ENCODE data around the gene PPP2R2C. TPM values are rescaled to one million over a fixed set of nuclear protein-coding genes. Genes with fewer than 3 reads are reported as not detected.
A peak's percentile ranks its signal among the peaks of the same experiment; 100 is the strongest.

PPP2R2C gene
- total RNA-seq, 2 donors from 2014 or later: not detected

DNA sequence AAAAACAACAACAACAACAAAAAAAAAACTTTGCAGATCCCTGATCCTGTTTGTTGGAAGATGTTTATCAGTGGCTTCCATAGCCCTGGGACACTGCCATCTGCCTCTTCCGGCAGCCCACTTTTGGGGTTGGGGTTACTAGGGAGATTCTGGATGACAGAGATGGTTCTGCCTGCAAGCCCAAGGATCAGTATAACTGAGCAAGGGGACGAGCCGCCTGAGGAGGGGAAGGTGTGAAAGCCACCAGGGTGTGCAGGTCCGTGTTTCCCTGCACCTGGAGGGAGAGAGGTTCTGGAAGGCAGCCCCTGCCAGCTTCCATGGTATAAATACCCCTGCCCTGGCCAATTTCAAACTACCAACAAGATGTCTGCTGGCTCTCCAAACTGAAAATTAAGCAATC lies 41.5 kb downstream of the PPP2R2C start:
- DNase-seq (no peak), ATAC-seq (replicated peaks in 1 of 2) (no peak)
- H3K27ac Mint-ChIP-seq: no peak overlapping the region
- peaks cover 4 to 5% of the 10 kb centered on the region in 2 donors for H3K36me3 Mint-ChIP-seq (ENCODE audit: insufficient read depth in 2 of 2)
- H3K9me3 Mint-ChIP-seq: peaks cover 2 to 4% of the 10 kb centered on the region in 2 donors
- H3K27me3 Mint-ChIP-seq (ENCODE audit: low read depth): no peaks in the 10 kb centered on the region
- H3K4me1 Mint-ChIP-seq (ENCODE audit: low read depth): no peaks in the 10 kb centered on the region
- H3K4me3 Mint-ChIP-seq: no peak overlapping the region

DNA sequence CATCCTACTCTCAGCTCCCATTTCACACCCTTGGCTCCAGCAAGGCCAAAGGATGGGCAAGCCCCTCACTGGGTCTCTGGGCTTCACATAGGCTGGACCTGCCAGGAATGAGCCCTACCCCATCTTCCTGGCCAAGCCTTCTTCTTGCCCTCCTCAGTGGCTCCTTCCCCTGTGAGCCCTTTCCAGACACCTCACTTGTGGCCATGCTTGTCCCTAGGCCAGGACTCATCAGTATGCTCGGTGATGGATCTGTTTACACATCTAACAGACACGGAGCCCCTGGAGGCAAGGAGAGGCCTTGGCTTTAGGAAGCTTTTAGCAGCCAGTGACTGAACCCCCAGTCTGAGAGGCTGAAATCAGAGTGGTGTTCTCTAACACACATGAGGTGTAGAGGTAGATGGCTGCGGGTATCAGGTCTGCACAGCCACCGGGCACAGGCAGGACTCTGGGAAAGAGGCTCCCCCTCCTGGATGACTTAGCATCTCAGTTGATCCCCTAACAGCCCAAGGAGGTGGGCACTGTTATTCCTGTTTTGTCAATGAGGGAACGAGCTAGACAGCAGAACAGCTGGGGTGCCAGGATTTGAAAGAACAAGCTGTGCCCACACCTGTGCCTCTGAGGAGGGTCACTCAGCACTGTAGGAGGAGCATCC lies 44.8 kb downstream of the PPP2R2C start:
- Mint-ChIP-seq H3K36me3 (ENCODE audit: insufficient read depth in 2 of 2) (no peaks in the 10 kb centered on the region), H3K9me3 (no peaks in the 10 kb centered on the region), H3K4me3 (no peak overlapping the region), H3K27ac (no peak overlapping the region), H3K4me1 (ENCODE audit: low read depth) (no peaks in the 10 kb centered on the region), H3K27me3 (ENCODE audit: low read depth) (no peaks in the 10 kb centered on the region)
- ATAC-seq (replicated peaks in 1 of 2) (no peak), DNase-seq (no peak)

DNA sequence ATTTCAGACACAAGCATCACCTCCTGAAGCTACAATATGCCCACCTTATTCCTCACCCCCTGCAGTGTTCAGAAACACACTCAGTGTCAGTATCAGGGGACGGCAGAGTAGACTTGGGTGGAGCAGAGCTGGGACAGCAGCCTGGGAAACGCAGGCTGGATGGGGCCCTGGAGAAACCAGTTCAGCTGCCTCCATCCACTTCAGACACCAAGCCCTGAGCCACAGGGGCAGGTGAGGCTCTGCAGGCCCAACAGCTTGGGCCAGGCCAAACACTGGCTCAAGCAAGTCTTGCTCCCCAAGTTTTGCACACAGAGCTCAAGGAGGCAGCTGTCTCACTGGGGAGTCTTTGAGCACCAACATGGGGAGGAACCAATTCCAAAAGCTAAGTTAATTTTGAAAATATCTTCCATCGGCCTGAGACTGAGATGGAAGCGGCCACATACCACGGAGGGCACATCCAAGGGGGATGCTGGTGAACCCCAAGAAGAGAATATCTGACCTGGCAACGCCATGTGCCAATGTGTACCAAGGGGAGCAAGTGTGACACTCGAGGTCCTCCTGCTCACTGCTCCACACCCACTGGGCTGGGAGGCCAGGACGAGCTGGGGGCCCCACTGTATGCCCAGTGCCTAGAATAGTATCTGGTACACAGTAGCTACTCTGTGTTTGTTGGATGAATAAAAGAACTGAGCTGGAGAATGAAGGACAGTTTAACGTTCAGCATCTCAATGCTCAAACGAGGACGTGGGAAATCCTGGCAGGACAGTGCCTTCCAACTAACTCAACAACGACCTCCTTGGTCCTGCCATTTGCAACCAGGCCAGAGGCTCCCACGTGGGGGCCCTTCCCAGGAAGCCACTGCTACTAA lies 45.6 kb downstream of the PPP2R2C start:
- DNase-seq (no peak), ATAC-seq (replicated peaks in 1 of 2) (no peak)
- Mint-ChIP-seq H3K4me3 (no peak overlapping the region), H3K36me3 (ENCODE audit: insufficient read depth in 2 of 2) (no peaks in the 10 kb centered on the region), H3K27ac (no peak overlapping the region), H3K9me3 (no peaks in the 10 kb centered on the region), H3K27me3 (ENCODE audit: low read depth) (no peaks in the 10 kb centered on the region), H3K4me1 (ENCODE audit: low read depth) (no peaks in the 10 kb centered on the region)

DNA sequence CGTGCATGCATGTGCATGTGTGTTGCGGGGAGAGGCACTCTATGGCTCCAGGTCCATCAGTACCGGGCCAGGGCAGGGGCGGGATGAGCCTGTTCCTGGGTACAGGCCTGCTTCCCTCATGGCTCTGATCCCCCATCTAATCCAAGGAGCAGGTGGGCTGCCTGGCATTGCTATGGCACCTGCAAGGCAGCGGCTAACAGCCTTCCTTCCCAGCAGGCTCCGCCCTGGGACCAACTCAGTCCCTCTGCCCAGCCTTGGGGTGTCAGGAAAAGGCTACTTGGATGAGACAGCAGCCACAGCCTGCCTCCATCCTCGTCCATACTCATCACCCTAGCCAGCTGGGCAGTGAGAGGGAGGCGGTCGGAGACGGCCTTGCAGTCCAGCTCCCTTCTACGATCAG lies 46.5 kb downstream of the PPP2R2C start:
- no peaks in the 10 kb centered on the region for H3K36me3 Mint-ChIP-seq (ENCODE audit: insufficient read depth in 2 of 2)
- H3K4me1 Mint-ChIP-seq (ENCODE audit: low read depth): no peaks in the 10 kb centered on the region
- ATAC-seq (replicated peaks in 1 of 2) (no peak), DNase-seq (no peak)
- no peak overlapping the region for H3K27ac Mint-ChIP-seq
- H3K27me3 Mint-ChIP-seq (ENCODE audit: low read depth): no peaks in the 10 kb centered on the region
- peaks cover 0 to 2% of the 10 kb centered on the region in 2 donors for H3K9me3 Mint-ChIP-seq
- H3K4me3 Mint-ChIP-seq: no peak overlapping the region

DNA sequence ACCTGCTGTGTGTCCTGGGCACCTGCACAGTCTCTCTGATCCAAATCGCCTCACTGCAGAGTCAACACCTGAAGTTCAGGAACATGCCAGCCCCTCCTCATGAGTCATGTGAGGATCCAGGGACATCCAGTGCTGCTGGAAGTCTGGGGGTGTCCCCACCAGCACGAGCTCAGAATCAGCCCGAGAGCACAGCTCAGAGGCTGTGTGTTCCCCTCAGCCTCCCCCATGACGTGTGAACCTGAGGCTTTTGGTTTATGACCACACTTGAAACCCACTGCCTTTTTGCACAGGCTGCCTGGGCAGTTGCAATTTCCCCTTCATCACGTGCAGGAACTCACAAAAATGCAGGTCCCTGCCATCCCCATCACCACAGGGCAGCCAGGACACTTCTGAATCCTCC lies 47.1 kb downstream of the PPP2R2C start:
- H3K36me3 Mint-ChIP-seq (ENCODE audit: insufficient read depth in 2 of 2): no peaks in the 10 kb centered on the region
- H3K27ac Mint-ChIP-seq: no peak overlapping the region
- peak in 1 of 2 donors; percentile 19 for ATAC-seq (replicated peaks in 1 of 2)
- H3K27me3 Mint-ChIP-seq (ENCODE audit: low read depth): no peaks in the 10 kb centered on the region
- peaks cover 0 to 2% of the 10 kb centered on the region in 2 donors for H3K9me3 Mint-ChIP-seq
- no peaks in the 10 kb centered on the region for H3K4me1 Mint-ChIP-seq (ENCODE audit: low read depth)
- H3K4me3 Mint-ChIP-seq: no peak overlapping the region
- DNase-seq: no peak

DNA sequence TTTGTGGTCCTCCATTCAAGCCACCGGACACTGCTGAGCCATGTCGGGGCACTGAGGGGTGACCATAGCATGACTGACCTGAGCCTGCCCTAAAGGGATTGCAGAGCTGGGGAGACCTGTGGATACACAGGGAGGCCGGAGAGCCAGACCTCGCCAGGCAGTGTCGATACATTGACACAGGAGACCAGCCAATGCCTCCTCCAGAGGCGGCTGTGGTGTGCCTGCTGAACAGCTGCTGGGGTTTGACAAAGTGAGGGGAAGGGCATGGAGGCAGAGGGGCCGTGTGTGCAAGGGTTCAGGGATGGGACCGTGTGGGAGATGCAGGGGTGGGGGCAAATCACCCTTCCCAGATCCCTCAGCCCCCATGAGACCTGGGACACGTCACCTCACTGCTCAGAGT lies 48.0 kb downstream of the PPP2R2C start:
- no peak overlapping the region for H3K4me3 Mint-ChIP-seq
- ATAC-seq (replicated peaks in 1 of 2) (no peak), DNase-seq (no peak)
- peaks cover 0 to 2% of the 10 kb centered on the region in 2 donors for H3K9me3 Mint-ChIP-seq
- H3K4me1 Mint-ChIP-seq (ENCODE audit: low read depth): no peaks in the 10 kb centered on the region
- no peaks in the 10 kb centered on the region for H3K27me3 Mint-ChIP-seq (ENCODE audit: low read depth)
- no peaks in the 10 kb centered on the region for H3K36me3 Mint-ChIP-seq (ENCODE audit: insufficient read depth in 2 of 2)
- no peak overlapping the region for H3K27ac Mint-ChIP-seq

DNA sequence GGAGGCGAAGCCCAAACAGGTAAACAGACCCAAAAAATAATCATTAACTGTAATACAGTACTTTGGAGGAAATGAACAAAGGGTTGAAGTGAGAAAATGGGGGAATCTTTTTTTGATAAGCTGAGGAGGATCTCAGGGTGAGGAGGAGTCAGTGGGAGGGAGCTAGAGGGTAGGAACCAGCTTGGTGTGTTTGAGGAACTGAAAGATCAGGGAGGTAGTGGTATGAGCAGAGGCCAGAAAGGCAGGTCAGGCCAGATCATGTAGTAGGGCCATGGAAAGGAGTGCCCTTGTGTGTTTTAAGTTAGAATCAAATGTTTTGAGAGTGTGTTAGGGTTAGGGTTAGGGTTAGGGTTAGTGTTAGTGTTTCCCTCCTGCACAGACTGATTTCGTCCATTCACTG lies 48.8 kb downstream of the PPP2R2C start:
- no peaks in the 10 kb centered on the region for H3K27me3 Mint-ChIP-seq (ENCODE audit: low read depth)
- H3K36me3 Mint-ChIP-seq (ENCODE audit: insufficient read depth in 2 of 2): no peaks in the 10 kb centered on the region
- DNase-seq (no peak), ATAC-seq (replicated peaks in 1 of 2) (no peak)
- H3K27ac Mint-ChIP-seq: no peak overlapping the region
- no peaks in the 10 kb centered on the region for H3K4me1 Mint-ChIP-seq (ENCODE audit: low read depth)
- peaks cover 0 to 2% of the 10 kb centered on the region in 2 donors for H3K9me3 Mint-ChIP-seq
- no peak overlapping the region for H3K4me3 Mint-ChIP-seq

DNA sequence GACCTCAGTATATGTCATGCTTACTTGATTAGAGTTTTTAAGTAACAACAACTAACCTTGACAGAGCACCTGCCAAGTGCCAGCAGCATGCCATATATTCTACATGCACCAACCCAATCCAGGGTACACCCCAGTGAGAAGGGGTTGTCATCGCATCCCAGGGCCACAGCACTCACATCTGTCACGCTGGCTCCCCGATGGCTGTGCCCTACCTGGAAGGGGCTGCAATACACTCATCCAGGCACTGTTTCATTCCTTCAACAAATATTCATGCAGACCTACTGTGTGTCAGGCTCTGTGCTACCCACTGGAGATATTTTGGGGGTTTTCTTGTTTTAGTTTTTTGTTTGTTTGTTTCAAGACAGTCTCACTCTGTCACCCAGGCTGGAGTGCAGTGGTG lies 49.5 kb downstream of the PPP2R2C start:
- ATAC-seq (replicated peaks in 1 of 2): no peak
- Mint-ChIP-seq H3K36me3 (ENCODE audit: insufficient read depth in 2 of 2) (no peaks in the 10 kb centered on the region), H3K27me3 (ENCODE audit: low read depth) (no peaks in the 10 kb centered on the region), H3K9me3 (peaks cover 0 to 2% of the 10 kb centered on the region in 2 donors), H3K27ac (no peak overlapping the region), H3K4me3 (no peak overlapping the region), H3K4me1 (ENCODE audit: low read depth) (no peaks in the 10 kb centered on the region)
- DNase-seq: no peak

DNA sequence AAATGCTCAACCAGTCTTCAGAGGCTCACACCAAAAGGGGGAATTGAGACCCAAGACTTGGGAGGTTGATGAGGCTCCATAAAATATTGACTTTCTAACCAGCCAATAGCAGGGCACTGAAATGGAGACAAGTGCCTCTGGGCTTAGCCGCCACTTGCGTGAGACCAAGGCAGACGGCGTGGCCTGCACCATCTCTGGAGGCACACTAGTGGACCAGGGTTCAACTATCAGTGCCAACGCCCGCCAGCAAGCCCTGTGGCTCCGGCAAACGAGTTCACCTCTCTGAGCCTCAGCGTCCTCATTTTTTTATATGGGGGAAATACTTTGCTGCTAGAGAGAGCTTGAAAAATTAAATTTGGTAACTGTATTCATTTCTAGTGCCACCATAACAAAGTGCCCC lies 50.3 kb downstream of the PPP2R2C start:
- no peak overlapping the region for H3K4me3 Mint-ChIP-seq
- no peaks in the 10 kb centered on the region for H3K36me3 Mint-ChIP-seq (ENCODE audit: insufficient read depth in 2 of 2)
- no peak for DNase-seq
- H3K27me3 Mint-ChIP-seq (ENCODE audit: low read depth): no peaks in the 10 kb centered on the region
- no peaks in the 10 kb centered on the region for H3K4me1 Mint-ChIP-seq (ENCODE audit: low read depth)
- H3K27ac Mint-ChIP-seq: no peak overlapping the region
- peaks cover 0 to 2% of the 10 kb centered on the region in 2 donors for H3K9me3 Mint-ChIP-seq
- no peak for ATAC-seq (replicated peaks in 1 of 2)

DNA sequence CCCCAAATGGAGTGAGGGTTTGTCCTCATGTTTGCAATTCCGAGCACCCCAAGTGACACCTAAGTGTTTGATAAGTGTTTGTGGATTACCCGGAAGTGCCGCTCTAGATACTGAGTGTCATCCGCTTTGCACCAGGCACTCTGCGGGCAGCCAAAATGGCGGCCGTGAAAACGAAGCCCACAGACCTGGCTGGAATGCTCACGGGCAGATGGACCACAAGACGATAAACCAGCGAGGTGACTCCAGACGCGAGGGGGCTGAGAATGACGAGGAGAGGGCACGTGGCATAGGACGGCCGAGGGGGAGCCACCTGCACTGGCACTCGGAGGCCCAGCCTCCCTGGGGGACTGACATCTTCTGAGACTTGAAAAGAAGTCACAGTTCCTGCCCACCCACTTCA lies 51.0 kb downstream of the PPP2R2C start:
- no peak overlapping the region for H3K4me3 Mint-ChIP-seq
- no peaks in the 10 kb centered on the region for H3K4me1 Mint-ChIP-seq (ENCODE audit: low read depth)
- no peaks in the 10 kb centered on the region for H3K36me3 Mint-ChIP-seq (ENCODE audit: insufficient read depth in 2 of 2)
- H3K27ac Mint-ChIP-seq: no peak overlapping the region
- H3K9me3 Mint-ChIP-seq: peaks cover 0 to 2% of the 10 kb centered on the region in 2 donors
- ATAC-seq (replicated peaks in 1 of 2) (no peak), DNase-seq (no peak)
- H3K27me3 Mint-ChIP-seq (ENCODE audit: low read depth): no peaks in the 10 kb centered on the region

DNA sequence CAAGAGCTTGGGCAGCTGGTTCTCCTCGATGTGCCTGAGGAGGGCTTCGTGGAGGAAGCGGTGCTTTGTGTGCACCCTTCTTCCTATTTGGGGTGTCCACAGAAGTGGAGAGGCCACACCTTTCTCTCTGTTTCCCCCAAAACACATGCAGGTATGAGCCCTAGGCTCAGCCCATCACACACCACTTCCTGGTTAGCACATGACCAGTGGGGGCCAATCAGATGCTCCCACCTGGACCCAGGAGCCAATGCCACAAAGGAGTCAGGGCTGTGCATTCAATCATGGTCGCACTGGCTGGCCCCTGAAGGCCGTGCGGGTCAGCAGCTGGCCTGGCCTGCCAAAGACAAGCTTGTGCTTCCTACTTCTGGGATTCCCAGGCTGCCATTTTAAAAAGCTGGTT lies 51.4 kb downstream of the PPP2R2C start:
- Mint-ChIP-seq H3K4me1 (ENCODE audit: low read depth) (no peaks in the 10 kb centered on the region), H3K27ac (no peak overlapping the region), H3K27me3 (ENCODE audit: low read depth) (no peaks in the 10 kb centered on the region), H3K4me3 (no peak overlapping the region), H3K36me3 (ENCODE audit: insufficient read depth in 2 of 2) (no peaks in the 10 kb centered on the region), H3K9me3 (peaks cover 0 to 2% of the 10 kb centered on the region in 2 donors)
- no peak for DNase-seq
- ATAC-seq (replicated peaks in 1 of 2): no peak

DNA sequence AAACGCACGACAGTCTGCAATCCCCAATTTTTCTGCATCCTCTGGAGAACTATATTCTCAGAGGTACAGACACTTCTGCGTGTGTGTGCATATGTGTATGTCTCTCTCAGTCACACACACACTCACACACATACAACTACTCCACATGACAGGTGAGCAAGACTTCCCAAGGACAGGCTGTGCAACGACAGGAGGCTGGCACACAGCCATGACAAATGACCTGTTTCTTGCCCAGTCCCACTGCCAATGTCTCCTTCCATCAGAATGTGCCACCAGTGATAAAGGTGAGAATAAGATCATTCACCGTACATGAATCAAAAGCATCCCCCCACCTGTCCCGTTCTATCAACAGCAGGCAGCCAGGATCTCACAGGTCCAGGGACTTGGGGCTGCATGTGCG lies 52.4 kb downstream of the PPP2R2C start:
- ATAC-seq (replicated peaks in 1 of 2): no peak
- no peaks in the 10 kb centered on the region for H3K4me1 Mint-ChIP-seq (ENCODE audit: low read depth)

DNA sequence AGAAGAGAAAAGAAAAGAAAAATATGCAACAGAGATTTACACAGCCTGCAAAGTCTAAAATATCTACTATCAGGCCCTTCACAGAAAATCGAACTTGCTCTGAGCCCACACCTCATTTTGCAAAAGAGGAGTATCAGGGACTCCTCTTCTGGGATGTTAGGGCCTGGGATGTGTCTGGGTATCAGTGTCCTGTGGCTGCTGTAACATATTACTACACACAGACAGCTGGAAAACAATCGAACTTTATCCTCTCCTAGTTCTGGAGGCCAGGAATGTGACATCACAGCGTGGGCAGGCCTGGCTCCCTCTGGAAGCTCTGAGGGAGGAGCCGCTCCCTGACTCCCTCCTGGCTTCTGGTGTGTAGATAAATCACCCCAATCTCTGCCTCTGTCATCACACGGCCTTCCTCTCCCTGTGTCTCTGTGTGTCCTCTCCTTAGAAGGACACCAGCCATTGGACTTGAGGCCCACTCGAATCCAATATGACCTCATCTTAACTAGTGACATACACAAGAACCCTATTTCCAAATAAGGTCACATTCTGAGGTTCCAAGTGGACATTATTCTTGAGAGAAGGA lies 52.9 kb downstream of the PPP2R2C start:
- H3K27me3 Mint-ChIP-seq (ENCODE audit: low read depth): no peaks in the 10 kb centered on the region
- H3K9me3 Mint-ChIP-seq: peaks cover 0 to 2% of the 10 kb centered on the region in 2 donors
- no peak overlapping the region for H3K27ac Mint-ChIP-seq
- no peaks in the 10 kb centered on the region for H3K4me1 Mint-ChIP-seq (ENCODE audit: low read depth)
- no peak for ATAC-seq (replicated peaks in 1 of 2)
- DNase-seq: no peak
- no peak overlapping the region for H3K4me3 Mint-ChIP-seq
- no peaks in the 10 kb centered on the region for H3K36me3 Mint-ChIP-seq (ENCODE audit: insufficient read depth in 2 of 2)

More for the DNA sequence above, 52.4 kb downstream of the PPP2R2C start:
- Mint-ChIP-seq H3K27me3 (ENCODE audit: low read depth) (no peaks in the 10 kb centered on the region), H3K4me3 (no peak overlapping the region), H3K27ac (no peak overlapping the region), H3K9me3 (peaks cover 0 to 2% of the 10 kb centered on the region in 2 donors), H3K36me3 (ENCODE audit: insufficient read depth in 2 of 2) (no peaks in the 10 kb centered on the region)
- DNase-seq: no peak

Measured in activated T-cell treated with anti-CD3 and anti-CD28 coated beads, Interleukin-2, amount 50 U/mL, for 72 hours (primary cell).